Measurements from ENCODE around the gene USP34. TPM values are rescaled to one million over a fixed set of nuclear protein-coding genes. Genes with fewer than 3 reads are reported as not detected.

The USP34 gene
- total RNA-seq, 2 donors from 2014 or later, result 105 to 120 TPM

- Histone ChIP-seq H3K9ac (ENCODE audit: extremely low read depth, low read length, poor library complexity, severe bottlenecking) (no peak overlapping the region), H3K27ac (ENCODE audit: low read depth, low read length) (no peak overlapping the region), H3K9me3 (ENCODE audit: control insufficient read depth, low read length) (no peaks in the 10 kb centered on the region), H3K36me3 (ENCODE audit: control insufficient read depth, insufficient read depth, low read length) (peaks cover 73% of the 10 kb centered on the region), H3K27me3 (ENCODE audit: control insufficient read depth, insufficient read depth, low read length, poor library complexity, severe bottlenecking) (no peaks in the 10 kb centered on the region), H3K4me3 (ENCODE audit: low read length) (no peak overlapping the region), H3K4me1 (ENCODE audit: control insufficient read depth, insufficient read depth, low read length) (no peaks in the 10 kb centered on the region)
- Mint-ChIP-seq H3K27me3 (ENCODE audit: insufficient read depth) (no peaks in the 10 kb centered on the region), H3K27ac (no peak overlapping the region), H3K4me1 (peaks cover 4% of the 10 kb centered on the region), H3K4me3 (no peak overlapping the region), H3K36me3 (ENCODE audit: low read depth) (peaks cover 67% of the 10 kb centered on the region), H3K9me3 (no peaks in the 10 kb centered on the region)
- DNase-seq, result no peak
- 88 to 90% methylated on average over 4 to 7 of the region's 7 CpGs for WGBS, 2 experiments (ENCODE audit: insufficient coverage in 1 of 2, insufficient read length in 1 of 2)
- TF ChIP-seq CTCF (conservative IDR thresholded peaks at IDR 0.05), result no peak
Observed at GRCh38 chr2:61266632-61267505, 204.0 kb downstream of the USP34 start.

GRCh38 chr2:61263830-61264229, 207.1 kb downstream of the USP34 start:
- Histone ChIP-seq H3K9me3 (ENCODE audit: control insufficient read depth, low read length) (no peaks in the 10 kb centered on the region), H3K4me3 (ENCODE audit: low read length) (no peak overlapping the region), H3K27ac (ENCODE audit: low read depth, low read length) (no peak overlapping the region), H3K27me3 (ENCODE audit: control insufficient read depth, insufficient read depth, low read length, poor library complexity, severe bottlenecking) (no peaks in the 10 kb centered on the region), H3K36me3 (ENCODE audit: control insufficient read depth, insufficient read depth, low read length) (peaks cover 69% of the 10 kb centered on the region), H3K4me1 (ENCODE audit: control insufficient read depth, insufficient read depth, low read length) (no peaks in the 10 kb centered on the region), H3K9ac (ENCODE audit: extremely low read depth, low read length, poor library complexity, severe bottlenecking) (no peak overlapping the region)
- DNase-seq, result no peak
- Mint-ChIP-seq H3K36me3 (ENCODE audit: low read depth) (peaks cover 59% of the 10 kb centered on the region), H3K9me3 (no peaks in the 10 kb centered on the region), H3K4me1 (peaks cover 4% of the 10 kb centered on the region), H3K27ac (no peak overlapping the region), H3K4me3 (no peak overlapping the region), H3K27me3 (ENCODE audit: insufficient read depth) (no peaks in the 10 kb centered on the region)
- no peak for TF ChIP-seq CTCF (conservative IDR thresholded peaks at IDR 0.05)
- WGBS, 2 experiments (ENCODE audit: insufficient coverage in 1 of 2, insufficient read length in 1 of 2), result 88% methylated on average over 2 of the region's 2 CpGs; no CpG with 5 or more reads in 1 of the 2 experiments

- no peaks in the 10 kb centered on the region for H3K4me1 ChIP-seq (ENCODE audit: control insufficient read depth, insufficient read depth, low read length)
- WGBS, 2 experiments (ENCODE audit: insufficient coverage in 1 of 2, insufficient read length in 1 of 2), result 93 to 94% methylated on average over 3 to 5 of the region's 5 CpGs
- Mint-ChIP-seq H3K9me3 (no peaks in the 10 kb centered on the region), H3K4me1 (peaks cover 4% of the 10 kb centered on the region), H3K4me3 (no peak overlapping the region), H3K27ac (no peak overlapping the region), H3K36me3 (ENCODE audit: low read depth) (peaks cover 62% of the 10 kb centered on the region), H3K27me3 (ENCODE audit: insufficient read depth) (no peaks in the 10 kb centered on the region)
- no peak for DNase-seq
- TF ChIP-seq CTCF (conservative IDR thresholded peaks at IDR 0.05), result no peak
- H3K9ac ChIP-seq (ENCODE audit: extremely low read depth, low read length, poor library complexity, severe bottlenecking), result no peak overlapping the region
- no peak overlapping the region for H3K27ac ChIP-seq (ENCODE audit: low read depth, low read length)
- no peak overlapping the region for H3K4me3 ChIP-seq (ENCODE audit: low read length)
- H3K27me3 ChIP-seq (ENCODE audit: control insufficient read depth, insufficient read depth, low read length, poor library complexity, severe bottlenecking), result no peaks in the 10 kb centered on the region
- H3K36me3 ChIP-seq (ENCODE audit: control insufficient read depth, insufficient read depth, low read length), result peaks cover 69% of the 10 kb centered on the region
- H3K9me3 ChIP-seq (ENCODE audit: control insufficient read depth, low read length), result no peaks in the 10 kb centered on the region
Observed at GRCh38 chr2:61262699-61263098, 208.2 kb downstream of the USP34 start.

All from endodermal cell (in vitro differentiated cells).